Neural cell (in vitro differentiated cells): ENCODE results near the gene RFPL4AL1. TPM values are rescaled to one million over a fixed set of nuclear protein-coding genes. Genes with fewer than 3 reads are reported as not detected.

Experiments
- H2AFZ ChIP-seq: fragments of 200-600, 300-800 bp; sonication (generic), shearing (Covaris generic); 2 replicates; pipeline ENCODE4 v1.6.0; 2014; ENCODE audit warnings: low read depth, mild to moderate bottlenecking, antibody characterized with exemption, low read length, moderate library complexity
- H3F3A ChIP-seq: fragments of 200-600 bp; shearing (Covaris generic); 2 replicates; pipeline ENCODE4 v1.6.1; 2016; ENCODE audit warnings: mild to moderate bottlenecking, moderate library complexity, mixed read lengths, antibody characterized with exemption, low read length; ENCODE audit not compliant: insufficient read depth, poor library complexity, severe bottlenecking
- H3K27ac ChIP-seq: fragments of 200-600, 300-800 bp; sonication (generic), shearing (Covaris generic); 2 replicates; pipeline ENCODE4 v1.5.1; 2014; ENCODE audit warnings: mild to moderate bottlenecking, low read length, moderate library complexity
- H3K27me3 ChIP-seq: fragments of 300-800, 200-600 bp; sonication (generic), shearing (Covaris generic); 2 replicates; pipeline ENCODE4 v1.6.0; 2014; ENCODE audit warnings: mild to moderate bottlenecking, low read depth, low read length, moderate library complexity; ENCODE audit not compliant: insufficient read depth
- H3K36me3 ChIP-seq: fragments of 300-800, 200-600 bp; sonication (generic), shearing (Covaris generic); 2 replicates; pipeline ENCODE4 v1.5.1; 2014; ENCODE audit warnings: mild to moderate bottlenecking, antibody characterized with exemption, low read length, moderate library complexity; ENCODE audit not compliant: insufficient read depth
- H3K4me2 ChIP-seq: fragments of 300-800, 200-600 bp; sonication (generic), shearing (Covaris generic); 2 replicates; pipeline ENCODE4 v1.6.0; 2014; ENCODE audit warnings: mild to moderate bottlenecking, low read length
- H3K4me3 ChIP-seq: fragments of 300-800, 200-600 bp; sonication (generic), shearing (Covaris generic); 2 replicates; pipeline ENCODE4 v1.5.1; 2014; ENCODE audit warnings: mild to moderate bottlenecking, low read length, moderate library complexity
- H3K79me2 ChIP-seq: fragments of 200-600 bp; shearing (Covaris generic); replicated peaks from 2 replicates; pipeline ENCODE4 v1.6.0; 2014; ENCODE audit warnings: mild to moderate bottlenecking, low read length, moderate library complexity; ENCODE audit not compliant: insufficient read depth
- H3K9ac ChIP-seq: fragments of 300-800, 200-600 bp; sonication (generic), shearing (Covaris generic); 2 replicates; pipeline ENCODE4 v1.6.1; 2016; ENCODE audit warnings: mild to moderate bottlenecking, low read length, mixed read lengths
- H3K9me2 ChIP-seq: fragments of 200-600 bp; shearing (Covaris generic); 2 replicates; pipeline ENCODE4 v1.6.1; 2016; ENCODE audit warnings: mild to moderate bottlenecking, low read length, mixed read lengths; ENCODE audit not compliant: insufficient read depth
- H3K9me3 ChIP-seq: fragments of 200-600, 300-800 bp; sonication (generic), shearing (Covaris generic); 2 replicates; pipeline ENCODE4 v1.6.1; 2016; ENCODE audit warnings: mild to moderate bottlenecking, mixed run types, low read length, moderate library complexity, mixed read lengths
- H4K20me1 ChIP-seq: fragments of 200-600 bp; shearing (Covaris generic); 2 replicates; pipeline ENCODE4 v1.6.1; 2016; ENCODE audit warnings: mild to moderate bottlenecking, mixed run types; ENCODE audit not compliant: insufficient read depth
- EP300 ChIP-seq: fragments of 450-650 bp; conservative IDR thresholded peaks from 2 replicates; pipeline ENCODE4 v1.6.1; 2014; ENCODE audit warnings: antibody characterized with exemption, mild to moderate bottlenecking, moderate library complexity; ENCODE audit not compliant: poor library complexity, severe bottlenecking
- EZH2 ChIP-seq: fragments of 200-600, 300-800 bp; shearing (Covaris generic), sonication (generic); IDR thresholded peaks from 2 replicates; pipeline ENCODE4 v1.6.1; 2014; ENCODE audit warnings: antibody characterized with exemption, low read length, borderline replicate concordance, mild to moderate bottlenecking; ENCODE audit not compliant: insufficient read depth, poor library complexity, severe bottlenecking
- MXI1 ChIP-seq: fragments of 450-650 bp; conservative IDR thresholded peaks from 2 replicates; pipeline ENCODE4 v1.6.1; 2014; ENCODE audit warnings: antibody characterized with exemption, mild to moderate bottlenecking; ENCODE audit not compliant: poor library complexity, severe bottlenecking
- POLR2AphosphoS5 ChIP-seq: IDR thresholded peaks from 2 replicates; pipeline ENCODE4 v1.6.1; 2012
- RAD21 ChIP-seq: fragments of 450-650 bp; conservative IDR thresholded peaks from 2 replicates; pipeline ENCODE4 v1.6.1; 2014; ENCODE audit warnings: antibody characterized with exemption, mild to moderate bottlenecking, moderate library complexity
- SMC3 ChIP-seq: fragments of 450-650 bp; conservative IDR thresholded peaks from 2 replicates; pipeline ENCODE4 v1.6.1; 2014; ENCODE audit warnings: antibody characterized with exemption, mild to moderate bottlenecking, moderate library complexity; ENCODE audit not compliant: poor library complexity
- TAF1 ChIP-seq: IDR thresholded peaks from 2 replicates; pipeline ENCODE4 v1.6.1; 2012; ENCODE audit warnings: low read depth
- polyA plus RNA-seq: library from polyadenylated mRNA; depleted of rRNA; stranded (reverse); fragments of >200 nt; gene quantifications from 2 replicates; pipeline ENCODE4 v1.2.3, GENCODE V29; 2014
- TF ChIP-seq, protein P1 (sequence below): IDR thresholded peaks from 2 replicates; pipeline ENCODE4 v1.6.1; 2012; ENCODE audit warnings: borderline replicate concordance
- TF ChIP-seq, protein P2 (sequence below): fragments of 450-650 bp; IDR thresholded peaks from 2 replicates; pipeline ENCODE4 v1.5.1; 2014; ENCODE audit warnings: antibody characterized with exemption, mild to moderate bottlenecking, moderate library complexity; ENCODE audit not compliant: poor library complexity, severe bottlenecking

Gene RFPL4AL1
- polyA plus RNA-seq, 1 donor from 2014 or later = not detected

DNA sequence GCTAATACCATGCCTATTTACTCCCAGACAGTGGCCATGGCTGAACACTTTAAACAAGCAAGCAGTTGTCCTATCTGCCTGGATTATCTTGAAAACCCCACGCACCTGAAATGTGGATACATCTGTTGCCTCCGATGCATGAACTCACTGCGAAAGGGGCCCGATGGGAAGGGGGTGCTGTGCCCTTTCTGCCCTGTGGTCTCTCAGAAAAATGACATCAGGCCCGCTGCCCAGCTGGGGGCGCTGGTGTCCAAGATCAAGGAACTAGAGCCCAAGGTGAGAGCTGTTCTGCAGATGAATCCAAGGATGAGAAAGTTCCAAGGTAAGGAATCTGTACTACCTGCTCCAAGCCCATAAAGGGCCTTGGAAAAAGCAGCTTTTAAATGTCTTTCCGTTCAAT lies 8.6 kb downstream of the RFPL4AL1 start:
- Histone ChIP-seq H3K27me3 (no peaks in the 10 kb centered on the region), H3K36me3 (no peaks in the 10 kb centered on the region), H3K9ac (no peak overlapping the region), H3K4me2 (no peak overlapping the region), H3F3A (no peaks in the 10 kb centered on the region), H3K9me2 (no peaks in the 10 kb centered on the region), H4K20me1 (no peaks in the 10 kb centered on the region), H2AFZ (no peak overlapping the region), H3K79me2 (no peaks in the 10 kb centered on the region), H3K27ac (no peak overlapping the region), H3K4me3 (no peak overlapping the region), H3K9me3 (peaks cover 3% of the 10 kb centered on the region)
- TF ChIP-seq TAF1 (no peak), POLR2AphosphoS5 (no peak), MXI1 (no peak), EZH2 (no peak)
- TF ChIP-seq, protein P1, sequence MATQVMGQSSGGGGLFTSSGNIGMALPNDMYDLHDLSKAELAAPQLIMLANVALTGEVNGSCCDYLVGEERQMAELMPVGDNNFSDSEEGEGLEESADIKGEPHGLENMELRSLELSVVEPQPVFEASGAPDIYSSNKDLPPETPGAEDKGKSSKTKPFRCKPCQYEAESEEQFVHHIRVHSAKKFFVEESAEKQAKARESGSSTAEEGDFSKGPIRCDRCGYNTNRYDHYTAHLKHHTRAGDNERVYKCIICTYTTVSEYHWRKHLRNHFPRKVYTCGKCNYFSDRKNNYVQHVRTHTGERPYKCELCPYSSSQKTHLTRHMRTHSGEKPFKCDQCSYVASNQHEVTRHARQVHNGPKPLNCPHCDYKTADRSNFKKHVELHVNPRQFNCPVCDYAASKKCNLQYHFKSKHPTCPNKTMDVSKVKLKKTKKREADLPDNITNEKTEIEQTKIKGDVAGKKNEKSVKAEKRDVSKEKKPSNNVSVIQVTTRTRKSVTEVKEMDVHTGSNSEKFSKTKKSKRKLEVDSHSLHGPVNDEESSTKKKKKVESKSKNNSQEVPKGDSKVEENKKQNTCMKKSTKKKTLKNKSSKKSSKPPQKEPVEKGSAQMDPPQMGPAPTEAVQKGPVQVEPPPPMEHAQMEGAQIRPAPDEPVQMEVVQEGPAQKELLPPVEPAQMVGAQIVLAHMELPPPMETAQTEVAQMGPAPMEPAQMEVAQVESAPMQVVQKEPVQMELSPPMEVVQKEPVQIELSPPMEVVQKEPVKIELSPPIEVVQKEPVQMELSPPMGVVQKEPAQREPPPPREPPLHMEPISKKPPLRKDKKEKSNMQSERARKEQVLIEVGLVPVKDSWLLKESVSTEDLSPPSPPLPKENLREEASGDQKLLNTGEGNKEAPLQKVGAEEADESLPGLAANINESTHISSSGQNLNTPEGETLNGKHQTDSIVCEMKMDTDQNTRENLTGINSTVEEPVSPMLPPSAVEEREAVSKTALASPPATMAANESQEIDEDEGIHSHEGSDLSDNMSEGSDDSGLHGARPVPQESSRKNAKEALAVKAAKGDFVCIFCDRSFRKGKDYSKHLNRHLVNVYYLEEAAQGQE = no peak
- TF ChIP-seq, protein P2, sequence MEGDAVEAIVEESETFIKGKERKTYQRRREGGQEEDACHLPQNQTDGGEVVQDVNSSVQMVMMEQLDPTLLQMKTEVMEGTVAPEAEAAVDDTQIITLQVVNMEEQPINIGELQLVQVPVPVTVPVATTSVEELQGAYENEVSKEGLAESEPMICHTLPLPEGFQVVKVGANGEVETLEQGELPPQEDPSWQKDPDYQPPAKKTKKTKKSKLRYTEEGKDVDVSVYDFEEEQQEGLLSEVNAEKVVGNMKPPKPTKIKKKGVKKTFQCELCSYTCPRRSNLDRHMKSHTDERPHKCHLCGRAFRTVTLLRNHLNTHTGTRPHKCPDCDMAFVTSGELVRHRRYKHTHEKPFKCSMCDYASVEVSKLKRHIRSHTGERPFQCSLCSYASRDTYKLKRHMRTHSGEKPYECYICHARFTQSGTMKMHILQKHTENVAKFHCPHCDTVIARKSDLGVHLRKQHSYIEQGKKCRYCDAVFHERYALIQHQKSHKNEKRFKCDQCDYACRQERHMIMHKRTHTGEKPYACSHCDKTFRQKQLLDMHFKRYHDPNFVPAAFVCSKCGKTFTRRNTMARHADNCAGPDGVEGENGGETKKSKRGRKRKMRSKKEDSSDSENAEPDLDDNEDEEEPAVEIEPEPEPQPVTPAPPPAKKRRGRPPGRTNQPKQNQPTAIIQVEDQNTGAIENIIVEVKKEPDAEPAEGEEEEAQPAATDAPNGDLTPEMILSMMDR = no peak

DNA sequence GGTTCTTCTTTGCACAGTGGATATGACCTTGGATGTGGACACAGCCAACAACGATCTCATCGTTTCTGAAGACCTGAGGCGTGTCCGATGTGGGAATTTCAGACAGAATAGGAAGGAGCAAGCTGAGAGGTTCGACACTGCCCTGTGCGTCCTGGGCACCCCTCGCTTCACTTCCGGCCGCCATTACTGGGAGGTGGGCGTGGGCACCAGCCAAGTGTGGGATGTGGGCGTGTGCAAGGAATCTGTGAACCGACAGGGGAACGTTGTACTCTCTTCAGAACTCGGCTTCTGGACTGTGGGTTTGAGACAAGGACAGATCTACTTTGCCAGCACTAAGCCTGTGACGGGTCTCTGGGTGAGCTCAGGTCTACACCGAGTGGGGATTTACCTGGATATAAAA lies 9.4 kb downstream of the RFPL4AL1 start:
- Histone ChIP-seq H3K27ac (no peak overlapping the region), H3K79me2 (no peaks in the 10 kb centered on the region), H3K4me2 (no peak overlapping the region), H3K9ac (no peak overlapping the region), H4K20me1 (no peaks in the 10 kb centered on the region), H2AFZ (no peak overlapping the region), H3K4me3 (no peak overlapping the region), H3K27me3 (no peaks in the 10 kb centered on the region), H3K36me3 (no peaks in the 10 kb centered on the region), H3F3A (no peaks in the 10 kb centered on the region), H3K9me2 (no peaks in the 10 kb centered on the region), H3K9me3 (peaks cover 3% of the 10 kb centered on the region)
- no peak for TF ChIP-seq EZH2
- no peak for TF ChIP-seq TAF1
- no peak for TF ChIP-seq EP300
- TF ChIP-seq SMC3 = no peak
- TF ChIP-seq, protein P1 = no peak
- TF ChIP-seq RAD21 = no peak
- TF ChIP-seq MXI1 = no peak
- TF ChIP-seq, protein P2 = no peak
- TF ChIP-seq POLR2AphosphoS5 = no peak
